HFF-Myc (cell line): ENCODE measurements around the gene CNP.
"Not testable (repeated sequence)": the region's sequence is repeated elsewhere in the genome, so short reads cannot be mapped to it uniquely, and the experiment has no call there.

ENCODE experiments used
- DNase-seq: peaks from one replicate; pipeline ENCODE4 v3.0.0-alpha.2; 2011; ENCODE audit warnings: low read depth; ENCODE audit errors: extremely low read depth
- H3K4me3 ChIP-seq: replicated peaks from 2 replicates; pipeline ENCODE4 v1.5.1; 2011; ENCODE audit warnings: low read depth, mild to moderate bottlenecking, control low read depth, low read length
- CTCF ChIP-seq: IDR thresholded peaks from 2 replicates; pipeline ENCODE4 v1.5.1; 2012; ENCODE audit warnings: mild to moderate bottlenecking, low read depth, low read length, control low read depth; ENCODE audit errors: missing control alignments

CNP gene

GRCh38 chr17:42002175-42002791 lies 35.7 kb downstream of the CNP start:
- DNase-seq, result no peak
- TF ChIP-seq CTCF, result no peak
- H3K4me3 ChIP-seq, result no peak overlapping the region

- no peak for DNase-seq
- TF ChIP-seq CTCF, result no peak
- no peak overlapping the region for H3K4me3 ChIP-seq
Measured at GRCh38 chr17:42002792-42003301, 36.3 kb downstream of the CNP start.

GRCh38 chr17:42005166-42005565 lies 38.6 kb downstream of the CNP start:
- DNase-seq, result no peak
- no peak for TF ChIP-seq CTCF

GRCh38 chr17:42009170-42009569 lies 42.6 kb downstream of the CNP start:
- no peak for DNase-seq
- H3K4me3 ChIP-seq, result no peak overlapping the region
- TF ChIP-seq CTCF, result no peak

More at GRCh38 chr17:42005166-42005565, 38.6 kb downstream of the CNP start:
- H3K4me3 ChIP-seq, result no peak overlapping the region

GRCh38 chr17:42010266-42010680 lies 43.7 kb downstream of the CNP start:
- H3K4me3 ChIP-seq, DNase-seq: not testable (repeated sequence)

GRCh38 chr17:42010898-42011516 lies 44.4 kb downstream of the CNP start:
- no peak for DNase-seq
- no peak for TF ChIP-seq CTCF
- H3K4me3 ChIP-seq, result no peak overlapping the region

- H3K4me3 ChIP-seq, DNase-seq: not testable (repeated sequence)
Measured at GRCh38 chr17:42012363-42012762, 45.8 kb downstream of the CNP start.

- DNase-seq, H3K4me3 ChIP-seq: not testable (repeated sequence)
Measured at GRCh38 chr17:42013740-42014139, 47.1 kb downstream of the CNP start.
